Heart right ventricle (tissue), 16 donors: Measurements from ENCODE around the gene SLC34A2. TPM values are rescaled to one million over a fixed set of nuclear protein-coding genes. Genes with fewer than 3 reads are reported as not detected.
A peak's percentile ranks its signal among the peaks of the same experiment; 100 is the strongest.
"Not testable (repeated sequence)": the region's sequence is repeated elsewhere in the genome, so short reads cannot be mapped to it uniquely, and the experiment has no call there.

Experiments used
- ATAC-seq, 8 donors: fragments of 200-7000 bp; cut with Tn5 transposase; one replicate each; pipeline ENCODE4 v1.9.1; 2020; ENCODE audit warnings: mild to moderate bottlenecking in 8 of 8, moderate library complexity in 8 of 8, moderate number of reproducible peaks in 1 of 8
- DNase-seq, 2 donors: peaks; one replicate each; pipeline ENCODE4 v3.0.0-alpha.2; 2020
- H3K27ac ChIP-seq, 10 donors: fragments of 200-600 bp; sonication (generic) in 2 of 10; one replicate each; pipeline versions ENCODE4 v1.5.0 to v1.8.0; 2020 to 2022; ENCODE audit warnings: mild to moderate bottlenecking in 3 of 10
- H3K27me3 ChIP-seq, 7 donors: fragments of 200-600 bp; one replicate each; pipeline ENCODE4 v1.8.0; 2021 to 2022; ENCODE audit warnings: mild to moderate bottlenecking in 2 of 7
- H3K36me3 ChIP-seq, 9 donors: fragments of 200-600 bp; sonication (generic) in 1 of 9; one replicate each; pipeline versions ENCODE4 v1.5.0 to v1.8.0; 2020 to 2022; ENCODE audit warnings: mild to moderate bottlenecking in 2 of 9
- H3K4me1 ChIP-seq, 9 donors: fragments of 200-600 bp; sonication (generic) in 1 of 9; one replicate each; pipeline versions ENCODE4 v1.5.0 to v1.8.0; 2020 to 2022; ENCODE audit warnings: mild to moderate bottlenecking in 4 of 9
- H3K4me3 ChIP-seq, 10 donors: fragments of 200-600 bp; sonication (generic) in 2 of 10; one replicate each; pipeline versions ENCODE4 v1.5.0 to v1.8.0; 2020 to 2022; ENCODE audit warnings: mild to moderate bottlenecking in 7 of 10, moderate library complexity in 2 of 10
- H3K9me3 ChIP-seq, 11 donors: fragments of 200-600 bp in 10 of 11; sonication (generic) in 2 of 11; one replicate each; pipeline versions ENCODE4 v1.5.0 to v1.8.0; 2013 to 2022; ENCODE audit warnings: mild to moderate bottlenecking in 2 of 11, control low read depth in 1 of 11, moderate library complexity in 1 of 11
- WGBS, 2 donors: extraction: QIAGEN DNeasy Blood & Tissue Kit; methylation state at CpG; one replicate each; pipeline ENCODE4 v1.1.7; 2013; ENCODE audit warnings: inconsistent platforms in 1 of 2; 5-methylcytosine and 5-hydroxymethylcytosine counted together
- intact Hi-C, 10 donors: fragments of 100-400 bp; cut with DNase I; formaldehyde crosslinking; loops; one replicate each; pipeline versions ENCODE4 v1.11.1 to v1.14.2; 2022
- polyA plus RNA-seq, 2 donors: library from polyadenylated mRNA; stranded (reverse); fragments of 200-250 nt; gene quantifications; one replicate each; pipeline ENCODE4 v1.2.3, GENCODE V29; 2013
- total RNA-seq, 10 donors: library from RNA; stranded (reverse); fragmentation: NEBNext Ultra II Directional in 3 of 10; extraction: Animal tissue kit (Norgen Biotek cat#: 25700) in 3 of 10; gene quantifications; one replicate each; pipeline versions ENCODE4 v1.2.1 to v1.2.4, GENCODE V29; 2021 to 2023
- TF ChIP-seq, protein P1 (sequence below), 9 donors: fragments of 200-600 bp; sonication (generic) in 2 of 9; IDR thresholded peaks; one replicate each; pipeline versions ENCODE4 v1.5.0 to v1.8.0; 2021 to 2022; ENCODE audit warnings: antibody characterized with exemption in 9 of 9, mild to moderate bottlenecking in 5 of 9, moderate library complexity in 1 of 9
- donor health status: Arrhythmogenic right ventricular cardiomyopathy.
- donor health status: ischemic (EF 13 %, LVEDD 7.1; RV severe dilation, severe dysfunction).
- donor health status: healthy with polysubstance abuse.
- donor health status: DM: no; HTN: yes; CAD: no.
- donor health status: DM: no; HTN: no; CAD: no.
- donor health status: ischemic (EF 25% LVEDD 6.9; RV normal size, moderate dysfunction).
- donor health status: ischemic (EF 25% LVEDD 5.7; RV mildly dilated, moderate dysfunction).
- donor health status: healthy.
- donor health status: DM: yes; HTN: yes; CAD: no.
- donor health status: Ischemic cardiomyopathy.
- donor health status: ischemic (EF 35%, LVEDD 5.7; RV mildly dilated, moderate dysfunction).
- donor health status: nonischemic (EF 11% LVEDD 7.7; RV severe dilation, severe dysfunction).
- donor health status: DM: yes; HTN: yes; CAD: no.
- donor health status: PGD.
- donor health status: ischemic (EF 29% LVEDD 5.4; RV normal size, mild dysfunction).
- donor health status: nonischemic (EF 23%, LVEDD 6.1; RV moderate dilation, normal function).

SLC34A2 gene
- total and polyA plus RNA-seq, 12 donors: 0.12 to 0.40 (median 0.17) TPM; not detected in 9

DNA sequence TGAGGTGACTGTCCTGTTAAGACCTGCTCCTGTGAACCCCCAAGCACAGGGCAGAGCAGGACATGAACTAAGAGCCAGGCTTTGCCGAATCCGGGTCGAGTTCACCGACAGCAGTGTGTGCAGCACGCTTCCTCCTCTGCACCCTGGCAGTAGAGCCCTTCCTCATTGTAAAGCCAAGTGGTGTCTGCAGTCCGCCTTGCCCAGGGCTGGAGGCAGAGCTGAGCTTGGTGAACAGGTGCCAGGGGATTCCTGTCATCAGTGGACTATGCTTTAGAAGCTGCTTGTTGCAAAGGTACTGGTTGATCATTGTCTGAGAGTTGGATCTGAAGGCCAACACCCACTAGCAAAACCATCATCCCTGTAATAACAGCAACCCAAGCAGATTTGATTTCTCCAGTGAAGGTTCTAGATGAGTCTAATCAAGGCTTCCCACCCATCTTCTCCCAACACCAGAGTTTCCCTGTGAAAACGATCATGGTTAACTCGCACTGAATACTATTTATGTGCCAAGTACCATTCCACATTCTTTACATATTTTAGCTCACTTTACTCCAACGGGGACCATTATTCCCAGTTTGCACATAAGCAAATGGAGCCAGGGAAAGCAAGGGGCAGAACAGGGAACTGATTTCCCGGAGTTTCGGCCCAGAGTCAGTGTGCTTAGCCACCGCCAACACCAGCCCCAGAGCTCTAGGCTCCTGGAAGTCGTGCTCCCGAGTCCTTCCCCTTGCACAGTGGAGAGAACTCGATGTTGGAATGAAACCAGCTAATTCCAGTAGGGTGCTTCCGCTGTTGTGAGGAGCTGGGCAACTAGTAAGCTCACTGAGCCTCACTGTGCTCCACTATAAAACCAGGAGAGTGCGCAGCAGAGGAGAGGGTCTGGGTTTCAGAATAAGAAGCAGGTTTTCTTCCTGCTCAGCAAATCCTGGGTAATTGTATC lies 1.4 kb upstream of the SLC34A2 start:
- Histone ChIP-seq H3K36me3 (no peaks in the 10 kb centered on the region), H3K27me3 (peaks cover 0 to 66% (median 43%) of the 10 kb centered on the region in 7 donors), H3K9me3 (no peaks in the 10 kb centered on the region), H3K4me1 (peaks cover 0 to 7% (median 5%) of the 10 kb centered on the region in 9 donors), H3K4me3 (no peak overlapping the region), H3K27ac (no peak overlapping the region)
- peak in 2 of 8 donors; percentile 24 to 27 for ATAC-seq
- TF ChIP-seq, protein P1, sequence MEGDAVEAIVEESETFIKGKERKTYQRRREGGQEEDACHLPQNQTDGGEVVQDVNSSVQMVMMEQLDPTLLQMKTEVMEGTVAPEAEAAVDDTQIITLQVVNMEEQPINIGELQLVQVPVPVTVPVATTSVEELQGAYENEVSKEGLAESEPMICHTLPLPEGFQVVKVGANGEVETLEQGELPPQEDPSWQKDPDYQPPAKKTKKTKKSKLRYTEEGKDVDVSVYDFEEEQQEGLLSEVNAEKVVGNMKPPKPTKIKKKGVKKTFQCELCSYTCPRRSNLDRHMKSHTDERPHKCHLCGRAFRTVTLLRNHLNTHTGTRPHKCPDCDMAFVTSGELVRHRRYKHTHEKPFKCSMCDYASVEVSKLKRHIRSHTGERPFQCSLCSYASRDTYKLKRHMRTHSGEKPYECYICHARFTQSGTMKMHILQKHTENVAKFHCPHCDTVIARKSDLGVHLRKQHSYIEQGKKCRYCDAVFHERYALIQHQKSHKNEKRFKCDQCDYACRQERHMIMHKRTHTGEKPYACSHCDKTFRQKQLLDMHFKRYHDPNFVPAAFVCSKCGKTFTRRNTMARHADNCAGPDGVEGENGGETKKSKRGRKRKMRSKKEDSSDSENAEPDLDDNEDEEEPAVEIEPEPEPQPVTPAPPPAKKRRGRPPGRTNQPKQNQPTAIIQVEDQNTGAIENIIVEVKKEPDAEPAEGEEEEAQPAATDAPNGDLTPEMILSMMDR (IDR thresholded peaks at IDR 0.05): no peak
- intact Hi-C loops: no loop called here
- DNase-seq: no peak
- WGBS, 2 donors: 56 to 64% methylated on average over 17 of the region's 17 CpGs

DNA sequence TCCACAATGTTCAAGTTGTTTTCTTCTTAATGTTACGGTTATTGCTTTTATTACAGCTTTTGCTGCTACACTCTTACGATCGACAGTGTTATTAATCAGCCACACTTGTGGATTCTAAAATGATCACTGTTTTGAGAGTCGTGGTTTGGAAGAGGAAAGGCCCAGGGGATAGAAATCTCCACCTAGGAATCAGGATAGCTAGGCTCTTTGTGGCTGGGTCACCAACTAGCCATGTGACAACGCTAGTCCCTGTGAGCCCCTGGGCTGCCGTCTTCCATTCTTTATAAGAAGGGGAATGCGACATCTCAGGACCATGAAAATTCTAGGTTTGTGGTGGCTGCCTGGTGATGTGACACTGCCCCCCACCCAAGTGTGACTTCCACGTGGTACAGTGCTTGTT lies 380 bp downstream of the SLC34A2 start:
- Histone ChIP-seq H3K27ac (no peak overlapping the region), H3K4me1 (peaks cover 0 to 7% (median 5%) of the 10 kb centered on the region in 9 donors), H3K4me3 (no peak overlapping the region), H3K27me3 (peaks cover 0 to 77% (median 46%) of the 10 kb centered on the region in 7 donors), H3K36me3 (no peaks in the 10 kb centered on the region), H3K9me3 (no peaks in the 10 kb centered on the region)
- intact Hi-C loops: no loop called here
- no peak for DNase-seq
- 60 to 62% methylated on average over 8 of the region's 8 CpGs for WGBS, 2 donors
- TF ChIP-seq, protein P1 (IDR thresholded peaks at IDR 0.05): no peak
- ATAC-seq: no peak

DNA sequence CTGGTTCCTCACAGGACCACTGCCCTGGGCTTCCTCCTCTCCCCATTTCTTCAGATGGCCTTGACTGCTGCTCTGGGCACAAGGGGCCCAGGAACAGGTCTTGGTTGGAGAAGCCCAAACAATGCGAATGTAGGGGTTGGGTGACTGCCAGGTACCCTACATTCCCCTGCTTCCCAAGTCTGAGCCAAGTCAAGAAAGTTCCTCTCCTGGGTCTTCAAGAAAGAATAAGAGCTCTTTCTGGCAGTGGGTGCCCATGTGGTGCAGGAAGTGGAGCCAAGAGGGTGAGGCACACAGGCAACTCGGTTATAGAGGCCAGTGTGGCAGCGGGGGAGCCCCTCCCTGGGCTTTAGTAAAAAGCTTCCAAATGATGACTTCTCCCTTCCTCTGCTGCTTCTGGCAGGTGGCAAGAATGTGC lies 2.7 kb downstream of the SLC34A2 start:
- DNase-seq: no peak
- H3K4me3 ChIP-seq: no peak overlapping the region
- H3K4me1 ChIP-seq: peaks cover 0 to 7% (median 5%) of the 10 kb centered on the region in 9 donors
- ATAC-seq: no peak
- no peak overlapping the region for H3K27ac ChIP-seq
- no peaks in the 10 kb centered on the region for H3K9me3 ChIP-seq
- H3K27me3 ChIP-seq: peaks cover 0 to 74% (median 46%) of the 10 kb centered on the region in 7 donors
- H3K36me3 ChIP-seq: no peaks in the 10 kb centered on the region
- TF ChIP-seq, protein P1 (IDR thresholded peaks at IDR 0.05): no peak
- intact Hi-C loops: no loop called here
- WGBS, 2 donors: 72 to 87% methylated on average over 3 of the region's 3 CpGs

DNA sequence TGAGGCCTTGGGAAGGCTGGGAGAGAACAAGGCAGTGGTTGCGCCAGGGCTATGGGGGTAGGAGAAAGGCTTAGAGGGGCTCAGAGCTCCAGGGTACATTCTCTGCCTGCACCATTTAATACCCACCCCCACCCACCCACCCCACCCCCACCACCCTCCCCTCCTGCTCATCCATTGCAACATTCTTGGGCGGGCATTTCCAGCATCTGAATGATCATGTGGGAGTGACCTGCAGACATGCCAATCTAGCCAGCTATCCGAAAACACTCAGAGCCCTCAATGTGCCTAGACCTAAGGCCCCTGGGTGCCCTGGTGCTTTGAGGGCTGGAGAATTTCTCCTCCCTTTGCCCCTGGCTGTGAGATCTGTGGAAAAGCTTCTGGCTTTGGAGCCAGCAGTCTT lies 3.1 kb downstream of the SLC34A2 start:
- Histone ChIP-seq H3K36me3 (no peaks in the 10 kb centered on the region), H3K9me3 (no peaks in the 10 kb centered on the region), H3K4me3 (no peak overlapping the region), H3K4me1 (peaks cover 0 to 9% (median 6%) of the 10 kb centered on the region in 9 donors), H3K27me3 (peaks cover 0 to 72% (median 46%) of the 10 kb centered on the region in 7 donors), H3K27ac (no peak overlapping the region)
- 89 to 97% methylated on average over 3 of the region's 3 CpGs for WGBS, 2 donors
- intact Hi-C loops: no loop called here
- TF ChIP-seq, protein P1 (IDR thresholded peaks at IDR 0.05): no peak
- DNase-seq: no peak
- no peak for ATAC-seq

DNA sequence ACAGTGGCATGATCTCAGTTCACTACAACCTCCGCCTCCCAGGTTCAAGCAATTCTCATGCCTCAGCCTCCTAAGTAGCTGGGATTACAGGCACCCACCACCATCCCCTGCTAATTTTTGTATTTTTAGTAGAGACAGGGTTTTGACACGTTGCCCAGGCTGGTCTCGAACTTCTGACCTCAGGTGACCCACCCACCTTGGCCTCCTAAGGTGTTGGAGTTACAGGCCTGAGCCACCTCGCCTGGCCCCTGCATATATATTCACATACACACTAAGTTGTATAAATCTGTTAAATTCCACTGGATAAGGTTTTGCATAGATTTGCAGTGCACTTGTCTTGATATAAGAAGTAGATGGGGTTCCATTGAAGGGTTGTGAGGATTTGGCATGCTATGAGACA lies 5.8 kb downstream of the SLC34A2 start:
- H3K9me3 ChIP-seq, ATAC-seq, DNase-seq, H3K36me3 ChIP-seq, intact Hi-C loops, H3K4me3 ChIP-seq, H3K4me1 ChIP-seq, H3K27ac ChIP-seq: not testable (repeated sequence)
- peaks cover 0 to 64% (median 30%) of the 10 kb centered on the region in 7 donors for H3K27me3 ChIP-seq
- WGBS, 2 donors: 89 to 91% methylated on average over 4 of the region's 4 CpGs
